SK-N-SH (cell line): ENCODE results near the gene PSMA5. TPM values are rescaled to one million over a fixed set of nuclear protein-coding genes. Genes with fewer than 3 reads are reported as not detected.

Experiments used
- CTCF ChIA-PET: fragments of 300-600, 350-600 bp; formaldehyde crosslinking; extraction: SDS; loops from one replicate; lab custom pipeline; 2021; lab: Yijun Ruan, JAX
- POLR2A ChIA-PET: fragments of 350-600 bp; sonication (Branson Sonifier 250); formaldehyde crosslinking; extraction: SDS; loops from one replicate; lab custom pipeline; 2020; ENCODE audit warnings: antibody characterized with exemption, inconsistent platforms; lab: Yijun Ruan, JAX
- DNase-seq: peaks from one replicate; pipeline ENCODE4 v3.0.0; 2012
- H2AFZ ChIP-seq: fragments of 200-600 bp; sonication (generic); 2 replicates; pipeline ENCODE4 v1.8.1; 2016; ENCODE audit warnings: antibody characterized with exemption, mild to moderate bottlenecking, low read depth
- H3F3A ChIP-seq: fragments of 200-600 bp; sonication (generic); replicated peaks from 2 replicates; pipeline ENCODE3; 2016; ENCODE audit warnings: antibody characterized with exemption, mild to moderate bottlenecking; ENCODE audit not compliant: insufficient read depth
- H3K27ac ChIP-seq, 2 experiments: fragments of 200-500 bp in 1 of 2; fragments of 200-600 bp in 1 of 2; sonication (Bioruptor generic) in 1 of 2; sonication (generic), shearing (Covaris generic) in 1 of 2; 2 replicates each; pipeline versions ENCODE4 v1.5.1 to v1.6.1; 2014 to 2016; ENCODE audit warnings: low read depth in 2 of 2, inconsistent platforms in 1 of 2, low read length in 1 of 2, mild to moderate bottlenecking in 1 of 2, mixed read lengths in 1 of 2
- H3K27me3 ChIP-seq: fragments of 200-600 bp; sonication (generic), shearing (Covaris generic); 2 replicates; pipeline ENCODE4 v1.6.1; 2016; ENCODE audit warnings: mixed run types; ENCODE audit not compliant: insufficient read depth
- H3K36me3 ChIP-seq, 2 experiments: fragments of 200-500 bp in 1 of 2; fragments of 200-600 bp in 1 of 2; sonication (Bioruptor generic) in 1 of 2; sonication (generic) in 1 of 2; replicated peaks in 1 of 2; 2 replicates each; pipeline versions ENCODE3 to v1.5.1; 2014 to 2016; ENCODE audit warnings: low read length in 1 of 2, mild to moderate bottlenecking in 1 of 2; ENCODE audit not compliant: insufficient read depth in 2 of 2, control insufficient read depth in 1 of 2
- H3K4me1 ChIP-seq, 2 experiments: fragments of 200-500 bp in 1 of 2; fragments of 200-600 bp in 1 of 2; sonication (Bioruptor generic) in 1 of 2; sonication (generic), shearing (Covaris generic) in 1 of 2; 2 replicates each; pipeline versions ENCODE4 v1.5.1 to v1.6.1; 2014 to 2016; ENCODE audit warnings: low read depth in 1 of 2, low read length in 1 of 2, mixed run types in 1 of 2; ENCODE audit not compliant: insufficient read depth in 2 of 2, control insufficient read depth in 1 of 2
- H3K4me2 ChIP-seq: fragments of 200-600 bp; sonication (generic), shearing (Covaris generic); 2 replicates; pipeline ENCODE4 v1.6.1; 2017; ENCODE audit warnings: mixed run types
- H3K4me3 ChIP-seq, 2 experiments: fragments of 200-500 bp in 1 of 2; fragments of 200-600 bp in 1 of 2; sonication (Bioruptor generic) in 1 of 2; sonication (generic), shearing (Covaris generic) in 1 of 2; 2 replicates each; pipeline versions ENCODE4 v1.5.1 to v1.8.1; 2014 to 2016; ENCODE audit warnings: low read depth in 2 of 2, inconsistent platforms in 1 of 2, low read length in 1 of 2, mild to moderate bottlenecking in 1 of 2, mixed read lengths in 1 of 2, moderate library complexity in 1 of 2
- H3K79me2 ChIP-seq: fragments of 200-600 bp; sonication (generic); 2 replicates; pipeline ENCODE4 v1.8.1; 2017; ENCODE audit warnings: mild to moderate bottlenecking; ENCODE audit not compliant: insufficient read depth
- H3K9ac ChIP-seq: fragments of 200-600 bp; sonication (generic); 2 replicates; pipeline ENCODE4 v1.6.1; 2017; ENCODE audit warnings: mixed run types
- H3K9me2 ChIP-seq: fragments of 200-600 bp; sonication (generic); 2 replicates; pipeline ENCODE4 v1.6.1; 2017; ENCODE audit warnings: mixed run types
- H3K9me3 ChIP-seq: fragments of 200-600 bp; sonication (generic); 2 replicates; pipeline ENCODE4 v1.6.1; 2017; ENCODE audit warnings: mixed run types, mild to moderate bottlenecking, moderate library complexity
- H4K20me1 ChIP-seq: fragments of 200-600 bp; sonication (generic); 2 replicates; pipeline ENCODE4 v1.6.1; 2017; ENCODE audit warnings: mild to moderate bottlenecking, mixed run types; ENCODE audit not compliant: insufficient read depth
- EZH2phosphoT487 ChIP-seq: fragments of 200-600 bp; sonication (generic); IDR thresholded peaks from 2 replicates; pipeline ENCODE4 v1.6.1; 2017; ENCODE audit warnings: low read depth, mixed run types, mild to moderate bottlenecking, antibody characterized with exemption, moderate library complexity, borderline replicate concordance
- FOXM1 ChIP-seq: IDR thresholded peaks from 2 replicates; pipeline ENCODE4 v1.4.0; 2012; ENCODE audit warnings: low read depth, mild to moderate bottlenecking
- GABPA ChIP-seq: IDR thresholded peaks from 2 replicates; pipeline ENCODE4 v1.4.0; 2012; ENCODE audit warnings: low read depth, mild to moderate bottlenecking
- GATA2 ChIP-seq: sonication (generic); formaldehyde crosslinking; IDR thresholded peaks from 2 replicates; pipeline ENCODE4 v1.5.0; 2020; ENCODE audit warnings: mild to moderate bottlenecking, missing genetic modification reagents
- MAX ChIP-seq: IDR thresholded peaks from 2 replicates; pipeline ENCODE4 v1.4.0; 2012; ENCODE audit warnings: low read depth
- MEF2A ChIP-seq: IDR thresholded peaks from 2 replicates; pipeline ENCODE4 v1.4.0; 2012; ENCODE audit warnings: low read depth, borderline replicate concordance
- PBX3 ChIP-seq: IDR thresholded peaks from 2 replicates; pipeline ENCODE4; 2012
- POLR2AphosphoS5 ChIP-seq: IDR thresholded peaks from 2 replicates; pipeline ENCODE4 v1.6.1; 2012; ENCODE audit warnings: low read depth, low read length
- SIN3A ChIP-seq: IDR thresholded peaks from 2 replicates; pipeline ENCODE4 v1.6.1; 2012; ENCODE audit warnings: low read depth, mild to moderate bottlenecking, low read length, moderate library complexity, borderline replicate concordance
- TAF1 ChIP-seq: IDR thresholded peaks from 2 replicates; pipeline ENCODE4 v1.6.1; 2012; ENCODE audit warnings: low read depth, mild to moderate bottlenecking, low read length, moderate library complexity, borderline replicate concordance
- TEAD4 ChIP-seq: IDR thresholded peaks from 2 replicates; pipeline ENCODE4 v1.4.0; 2012; ENCODE audit warnings: mild to moderate bottlenecking, borderline replicate concordance; ENCODE audit not compliant: insufficient read depth
- WGBS: methylation state at CpG from one replicate; pipeline ENCODE4 v1.1.6; 2017; ENCODE audit warnings: low lambda C conversion rate; 5-methylcytosine and 5-hydroxymethylcytosine counted together
- polyA plus RNA-seq, 3 experiments: library from polyadenylated mRNA; depleted of rRNA; stranded (reverse); fragments of >200 nt; gene quantifications; 2 replicates each; pipeline ENCODE4 v1.2.3, GENCODE V29; 2012
- TF ChIP-seq, protein P1 (sequence below): fragments of 150-350 bp; IDR thresholded peaks from 2 replicates; pipeline ENCODE4 v1.6.1; 2017; ENCODE audit warnings: antibody characterized with exemption, low read length, low read depth, borderline replicate concordance
- TF ChIP-seq, protein P2 (sequence below): fragments of 200-600 bp; sonication (generic); IDR thresholded peaks from 2 replicates; pipeline ENCODE4 v1.6.1; 2017; ENCODE audit warnings: antibody characterized with exemption, mild to moderate bottlenecking, moderate library complexity

The PSMA5 gene
- polyA plus RNA-seq, 1 of the 3 experiments (the other 2 are of a cell fraction): 118 TPM

- ChIA-PET POLR2A (no interaction called here), CTCF (interaction anchor here (2.1 to 2.8 kb wide), 3 partner anchors 8 to 11 kb away, joined by 7 to 17 read pairs (median 8); partner anchors contain the start of gene SORT1)
- H3K36me3 ChIP-seq: no peaks in the 10 kb centered on the region
- H2AFZ ChIP-seq: peak overlapping the region; percentile 25; the same call in 1 of the 2 replicates
- H3K4me1 ChIP-seq: peaks cover 2 to 18% of the 10 kb centered on the region in 2 experiments; a peak in 2 of 4 replicates
- H3K9me3 ChIP-seq: no peaks in the 10 kb centered on the region
- WGBS: 81% methylated on average over 3 of the region's 3 CpGs
- no peaks in the 10 kb centered on the region for H3K27me3 ChIP-seq
- no peak overlapping the region for H3K4me3 ChIP-seq
- H4K20me1 ChIP-seq: no peaks in the 10 kb centered on the region
- no peak for DNase-seq
- TF ChIP-seq GATA2: no peak
- TF ChIP-seq TEAD4: no peak
- TF ChIP-seq TAF1: no peak
- no peak for TF ChIP-seq MAX
- no peak for TF ChIP-seq POLR2AphosphoS5
- no peak for TF ChIP-seq EZH2phosphoT487
- no peak for TF ChIP-seq GABPA
- TF ChIP-seq SIN3A: no peak
- TF ChIP-seq MEF2A: peak; percentile 83; the same call in 1 of the 2 replicates
- peaks cover 4% of the 10 kb centered on the region for H3F3A ChIP-seq
- peak overlapping the region; percentile 23; the same call in 1 of the 2 replicates for H3K9ac ChIP-seq
- peaks cover 38% of the 10 kb centered on the region for H3K79me2 ChIP-seq
- peak overlapping the region; percentile 44 to 53; a peak in 3 of 4 replicates for H3K27ac ChIP-seq
- no peaks in the 10 kb centered on the region for H3K9me2 ChIP-seq
- H3K4me2 ChIP-seq: peak overlapping the region; percentile 43
Measured at GRCh38 chr1:109391157-109391556, 35.1 kb downstream of the PSMA5 start.

- H3K9ac ChIP-seq: no peak overlapping the region
Measured at GRCh38 chr1:109389638-109390341, 36.5 kb downstream of the PSMA5 start.

More at GRCh38 chr1:109389638-109390341, 36.5 kb downstream of the PSMA5 start:
- H3F3A ChIP-seq: peaks cover 4% of the 10 kb centered on the region
- no peaks in the 10 kb centered on the region for H3K27me3 ChIP-seq
- H2AFZ ChIP-seq: no peak overlapping the region
- WGBS: 93% methylated on average over 5 of the region's 5 CpGs
- CTCF ChIA-PET: interaction anchor here (0.7 to 2.8 kb wide), 5 partner anchors 8 to 126 kb away, joined by 3 to 17 read pairs (median 7); partner anchors contain the start of gene SORT1
- H3K4me2 ChIP-seq: no peak overlapping the region
- no peaks in the 10 kb centered on the region for H3K9me2 ChIP-seq
- no peaks in the 10 kb centered on the region for H4K20me1 ChIP-seq
- H3K4me3 ChIP-seq: no peak overlapping the region
- no peaks in the 10 kb centered on the region for H3K9me3 ChIP-seq
- H3K27ac ChIP-seq: no peak overlapping the region
- DNase-seq: no peak
- H3K36me3 ChIP-seq: no peaks in the 10 kb centered on the region
- TF ChIP-seq PBX3 (no peak), FOXM1 (no peak)
- TF ChIP-seq, protein P1, sequence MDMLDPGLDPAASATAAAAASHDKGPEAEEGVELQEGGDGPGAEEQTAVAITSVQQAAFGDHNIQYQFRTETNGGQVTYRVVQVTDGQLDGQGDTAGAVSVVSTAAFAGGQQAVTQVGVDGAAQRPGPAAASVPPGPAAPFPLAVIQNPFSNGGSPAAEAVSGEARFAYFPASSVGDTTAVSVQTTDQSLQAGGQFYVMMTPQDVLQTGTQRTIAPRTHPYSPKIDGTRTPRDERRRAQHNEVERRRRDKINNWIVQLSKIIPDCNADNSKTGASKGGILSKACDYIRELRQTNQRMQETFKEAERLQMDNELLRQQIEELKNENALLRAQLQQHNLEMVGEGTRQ: no peak
- TF ChIP-seq, protein P2, sequence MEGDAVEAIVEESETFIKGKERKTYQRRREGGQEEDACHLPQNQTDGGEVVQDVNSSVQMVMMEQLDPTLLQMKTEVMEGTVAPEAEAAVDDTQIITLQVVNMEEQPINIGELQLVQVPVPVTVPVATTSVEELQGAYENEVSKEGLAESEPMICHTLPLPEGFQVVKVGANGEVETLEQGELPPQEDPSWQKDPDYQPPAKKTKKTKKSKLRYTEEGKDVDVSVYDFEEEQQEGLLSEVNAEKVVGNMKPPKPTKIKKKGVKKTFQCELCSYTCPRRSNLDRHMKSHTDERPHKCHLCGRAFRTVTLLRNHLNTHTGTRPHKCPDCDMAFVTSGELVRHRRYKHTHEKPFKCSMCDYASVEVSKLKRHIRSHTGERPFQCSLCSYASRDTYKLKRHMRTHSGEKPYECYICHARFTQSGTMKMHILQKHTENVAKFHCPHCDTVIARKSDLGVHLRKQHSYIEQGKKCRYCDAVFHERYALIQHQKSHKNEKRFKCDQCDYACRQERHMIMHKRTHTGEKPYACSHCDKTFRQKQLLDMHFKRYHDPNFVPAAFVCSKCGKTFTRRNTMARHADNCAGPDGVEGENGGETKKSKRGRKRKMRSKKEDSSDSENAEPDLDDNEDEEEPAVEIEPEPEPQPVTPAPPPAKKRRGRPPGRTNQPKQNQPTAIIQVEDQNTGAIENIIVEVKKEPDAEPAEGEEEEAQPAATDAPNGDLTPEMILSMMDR: no peak
- POLR2A ChIA-PET: no interaction called here
- H3K79me2 ChIP-seq: peaks cover 39% of the 10 kb centered on the region; the same call in 1 of the 2 replicates
- H3K4me1 ChIP-seq: peaks cover 2 to 18% of the 10 kb centered on the region in 2 experiments; a peak in 2 of 4 replicates
